Omental fat pad (tissue), 4 donors: Measurements from ENCODE around the gene CEP85. TPM values are rescaled to one million over a fixed set of nuclear protein-coding genes. Genes with fewer than 3 reads are reported as not detected.

Experiments
- ATAC-seq: fragments of 150-250 bp; one replicate; pipeline ENCODE4 v1.9.1; 2016; ENCODE audit warnings: mild to moderate bottlenecking, moderate library complexity; ENCODE audit not compliant: low FRiP score
- DNase-seq: peaks from one replicate; pipeline ENCODE4 v3.0.0-alpha.2; 2019; ENCODE audit warnings: low spot score
- total RNA-seq, 4 donors: library from RNA; depleted of rRNA; stranded (reverse); fragments of >200 nt; gene quantifications; one replicate each; pipeline ENCODE4 v1.1.0, GENCODE V29; 2016
- TF ChIP-seq, protein P1 (sequence below), 3 donors: fragments of 450-650 bp; IDR thresholded peaks; one replicate each; pipeline ENCODE4 v1.5.1; 2016 to 2017; ENCODE audit warnings: antibody characterized with exemption in 3 of 3, mild to moderate bottlenecking in 3 of 3, moderate library complexity in 2 of 3

CEP85 gene
- total RNA-seq, 4 donors from 2014 or later: 4.3 to 6.1 (median 5.3) TPM

DNA sequence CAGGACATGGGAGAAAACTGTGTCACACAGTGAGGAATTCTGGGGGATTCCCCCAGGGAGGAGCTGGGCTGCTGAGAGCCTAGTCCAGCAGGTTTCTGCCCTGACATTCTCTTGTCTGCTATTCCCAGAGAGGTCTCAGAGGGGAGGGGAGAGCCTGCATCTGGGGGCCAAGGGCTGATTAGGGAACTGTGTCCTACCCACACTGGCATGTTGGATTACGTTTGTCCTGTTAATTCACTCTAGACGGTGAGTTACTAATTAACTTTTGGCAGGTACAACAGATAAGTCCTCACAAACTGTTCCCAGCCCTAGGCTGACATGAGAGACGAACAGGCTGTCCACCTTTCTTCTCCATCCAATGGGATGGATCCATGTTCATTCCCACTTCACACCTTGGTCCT is 43.3 kb downstream of the CEP85 start:
- no peak for ATAC-seq
- no peak for DNase-seq
- TF ChIP-seq, protein P1, sequence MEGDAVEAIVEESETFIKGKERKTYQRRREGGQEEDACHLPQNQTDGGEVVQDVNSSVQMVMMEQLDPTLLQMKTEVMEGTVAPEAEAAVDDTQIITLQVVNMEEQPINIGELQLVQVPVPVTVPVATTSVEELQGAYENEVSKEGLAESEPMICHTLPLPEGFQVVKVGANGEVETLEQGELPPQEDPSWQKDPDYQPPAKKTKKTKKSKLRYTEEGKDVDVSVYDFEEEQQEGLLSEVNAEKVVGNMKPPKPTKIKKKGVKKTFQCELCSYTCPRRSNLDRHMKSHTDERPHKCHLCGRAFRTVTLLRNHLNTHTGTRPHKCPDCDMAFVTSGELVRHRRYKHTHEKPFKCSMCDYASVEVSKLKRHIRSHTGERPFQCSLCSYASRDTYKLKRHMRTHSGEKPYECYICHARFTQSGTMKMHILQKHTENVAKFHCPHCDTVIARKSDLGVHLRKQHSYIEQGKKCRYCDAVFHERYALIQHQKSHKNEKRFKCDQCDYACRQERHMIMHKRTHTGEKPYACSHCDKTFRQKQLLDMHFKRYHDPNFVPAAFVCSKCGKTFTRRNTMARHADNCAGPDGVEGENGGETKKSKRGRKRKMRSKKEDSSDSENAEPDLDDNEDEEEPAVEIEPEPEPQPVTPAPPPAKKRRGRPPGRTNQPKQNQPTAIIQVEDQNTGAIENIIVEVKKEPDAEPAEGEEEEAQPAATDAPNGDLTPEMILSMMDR (IDR thresholded peaks at IDR 0.05): no peak

DNA sequence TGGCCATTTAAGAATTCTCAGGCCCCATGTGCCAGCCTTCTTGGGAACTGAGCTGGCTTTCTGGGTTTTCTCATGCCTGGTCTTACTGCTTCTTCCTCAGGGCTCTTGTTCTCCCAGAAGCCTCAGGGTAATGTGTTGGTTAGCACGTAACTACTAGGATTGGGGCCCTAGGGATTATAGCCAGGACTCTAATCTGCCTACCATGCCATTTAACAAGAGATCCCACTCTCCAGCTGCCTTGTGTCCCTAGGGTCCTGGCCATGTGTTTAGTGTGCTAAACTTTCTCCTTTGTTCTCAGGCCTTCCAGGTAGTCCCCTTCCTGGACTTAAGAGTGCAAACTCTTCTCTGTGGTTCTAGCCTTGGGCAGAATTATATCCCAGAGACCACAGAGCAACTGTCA is 43.7 kb downstream of the CEP85 start:
- DNase-seq (no peak), ATAC-seq (no peak)
- TF ChIP-seq, protein P1 (IDR thresholded peaks at IDR 0.05): no peak

DNA sequence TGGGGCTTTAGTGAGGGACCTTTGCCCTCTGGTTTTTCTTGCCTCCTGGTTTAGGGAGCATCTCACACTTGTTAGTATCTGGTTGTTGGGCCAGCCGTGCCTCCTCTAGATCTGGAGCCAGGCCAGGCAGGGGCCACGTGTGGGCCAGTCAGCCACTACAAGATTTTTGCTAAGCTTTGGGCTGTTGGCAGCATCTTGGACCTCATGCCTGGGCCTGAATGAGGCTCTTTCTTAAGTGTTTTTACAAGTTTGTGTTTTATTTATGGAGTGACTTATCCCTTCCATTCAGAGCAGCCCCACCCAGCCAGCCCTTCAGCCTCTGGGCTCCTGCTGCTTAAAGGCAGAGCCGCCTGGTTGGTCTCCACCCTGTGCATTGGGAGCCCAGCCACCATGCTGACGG is 44.3 kb downstream of the CEP85 start:
- DNase-seq (no peak), ATAC-seq (no peak)
- TF ChIP-seq, protein P1 (IDR thresholded peaks at IDR 0.05): no peak

DNA sequence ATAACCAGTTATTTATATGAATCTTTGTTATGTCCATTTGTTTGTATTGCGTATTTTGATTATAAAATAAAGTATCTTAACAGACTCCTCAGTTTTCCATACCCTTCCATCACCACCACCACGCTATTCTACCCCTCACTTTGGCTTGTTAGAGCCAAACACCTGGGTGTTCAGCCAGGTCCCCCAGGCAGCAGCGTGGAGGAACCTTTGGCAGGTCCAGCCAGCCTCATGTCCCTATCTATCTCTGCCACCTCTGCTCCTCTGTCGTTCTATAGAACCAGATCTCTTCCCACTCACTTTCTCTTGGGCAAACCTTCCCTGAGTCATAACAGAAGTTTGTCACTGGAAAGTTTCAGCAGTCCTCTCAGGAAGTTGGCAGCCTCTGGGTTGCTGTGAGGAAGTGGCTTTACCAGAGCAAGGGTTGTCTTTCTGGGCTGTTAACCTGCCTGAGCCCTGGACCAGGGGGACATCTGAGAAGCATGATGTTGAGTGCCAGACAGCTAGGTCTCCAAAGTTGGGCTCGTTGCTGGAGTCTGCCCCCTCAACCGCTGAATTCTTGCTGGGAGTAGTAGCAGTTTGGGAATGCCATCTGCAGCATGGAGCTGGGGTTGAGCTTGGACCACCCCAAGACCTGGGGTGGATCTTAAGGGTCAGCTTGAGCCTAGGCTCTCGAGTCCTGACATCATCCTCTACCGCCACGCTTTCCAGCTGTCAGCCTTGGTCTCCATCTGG is 44.9 kb downstream of the CEP85 start:
- ATAC-seq: no peak
- TF ChIP-seq, protein P1 (IDR thresholded peaks at IDR 0.05): no peak
- no peak for DNase-seq

DNA sequence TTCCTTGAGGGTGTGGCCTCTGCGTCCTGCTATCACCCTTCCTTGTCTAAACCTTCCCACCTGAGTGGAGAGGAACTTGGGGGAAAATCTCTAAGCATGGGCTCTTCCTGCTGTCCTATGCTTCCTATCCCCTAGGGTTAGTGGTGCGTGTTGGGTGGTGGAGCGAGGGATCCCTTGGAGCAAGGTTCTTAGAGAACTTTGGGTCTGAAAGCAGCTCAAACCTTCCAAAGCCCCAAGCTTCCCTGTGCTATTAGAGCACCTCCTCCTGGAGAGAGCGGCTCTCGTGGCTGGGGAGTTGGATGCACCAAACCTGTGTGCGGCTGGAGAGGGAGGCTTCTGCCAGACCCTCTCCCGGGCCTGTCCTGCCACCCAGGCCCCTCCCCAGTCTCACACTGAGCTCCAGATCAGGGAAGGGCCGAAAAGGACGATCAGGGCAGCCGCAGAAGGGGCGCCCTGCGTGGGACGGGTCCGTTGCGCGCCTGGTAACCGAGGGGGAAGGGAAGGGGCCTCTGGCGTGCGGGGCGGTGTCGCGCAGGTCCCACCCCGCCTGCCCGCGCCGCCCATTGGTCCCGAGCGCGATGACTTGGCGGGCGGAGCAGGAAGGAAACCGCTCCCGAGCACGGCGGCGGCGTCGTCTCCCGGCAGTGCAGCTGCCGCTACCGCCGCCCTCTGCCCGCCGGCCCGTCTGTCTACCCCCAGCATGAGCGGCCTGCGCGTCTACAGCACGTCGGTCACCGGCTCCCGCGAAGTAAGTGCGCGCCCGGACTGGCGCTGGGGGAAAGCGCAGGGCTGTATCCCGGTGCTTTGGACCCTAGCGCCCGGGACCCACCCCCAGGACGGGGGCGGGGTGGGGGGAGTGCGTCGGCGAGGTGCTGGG is 45.7 kb downstream of the CEP85 start, which contains the start of gene SH3BGRL3:
Gene SH3BGRL3 (plus strand): TSS at position 631 of the 877 bp plus-strand sequence. CDS start 70 bp downstream, at position 701.
- ATAC-seq: peak; percentile 63
- TF ChIP-seq, protein P1 (IDR thresholded peaks at IDR 0.05): no peak
- DNase-seq: peak; percentile 76

DNA sequence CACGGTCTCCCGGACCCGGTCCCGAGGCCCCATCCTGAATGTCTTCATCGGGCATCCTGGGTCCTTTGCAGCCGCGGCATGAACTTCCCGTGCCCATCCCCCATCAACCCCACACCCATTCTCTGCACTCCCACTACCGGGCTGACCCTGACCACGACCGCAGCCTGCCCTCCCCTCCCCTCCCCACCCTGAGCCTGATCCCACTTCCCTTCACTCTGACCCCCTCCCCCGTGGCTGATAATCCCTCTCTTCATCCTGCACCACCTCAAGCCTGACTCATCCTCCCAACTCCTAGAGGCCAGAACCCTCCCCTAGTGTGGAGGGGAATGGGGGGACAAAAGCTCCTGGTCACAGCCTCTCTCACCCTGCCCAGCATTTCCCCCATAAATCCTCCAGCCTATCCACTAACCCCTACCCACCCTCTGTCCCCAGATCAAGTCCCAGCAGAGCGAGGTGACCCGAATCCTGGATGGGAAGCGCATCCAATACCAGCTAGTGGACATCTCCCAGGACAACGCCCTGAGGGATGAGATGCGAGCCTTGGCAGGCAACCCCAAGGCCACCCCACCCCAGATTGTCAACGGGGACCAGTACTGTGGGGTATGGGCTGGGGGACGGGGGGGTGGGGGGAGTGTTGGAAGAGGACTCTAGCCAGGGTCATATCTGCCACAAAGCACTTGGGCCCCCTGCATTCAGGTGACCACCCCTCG is 46.5 kb downstream of the CEP85 start:
- TF ChIP-seq, protein P1 (IDR thresholded peaks at IDR 0.05): no peak
- ATAC-seq: no peak
- DNase-seq: no peak
